CD1c-positive myeloid dendritic cell (primary cell): ENCODE data around the gene VDR.

ENCODE experiments used
- DNase-seq: peaks from one replicate; pipeline ENCODE4 v3.0.0-alpha.2; 2016; ENCODE audit errors: extremely low spot score

VDR gene

DNA sequence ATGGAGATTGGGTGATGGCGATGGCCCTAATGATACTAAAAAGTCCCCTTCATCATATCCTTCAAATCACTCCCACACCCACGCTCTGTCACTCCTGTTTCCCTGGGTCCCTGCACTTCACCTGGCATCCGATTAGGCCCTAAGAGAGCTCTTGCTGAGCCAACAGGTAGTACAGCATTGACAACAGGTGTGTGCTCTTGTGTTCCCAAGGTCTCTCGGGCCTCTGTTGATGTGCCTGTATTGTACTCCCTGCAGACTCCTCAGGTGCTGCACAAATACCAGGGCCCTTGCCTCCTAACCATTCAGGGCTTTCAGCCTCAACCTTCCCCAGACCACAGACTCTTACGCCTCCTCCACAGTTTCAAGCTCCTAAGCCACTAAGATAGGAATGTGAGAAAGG lies 25.8 kb upstream of the VDR start:
- no peak for DNase-seq

DNA sequence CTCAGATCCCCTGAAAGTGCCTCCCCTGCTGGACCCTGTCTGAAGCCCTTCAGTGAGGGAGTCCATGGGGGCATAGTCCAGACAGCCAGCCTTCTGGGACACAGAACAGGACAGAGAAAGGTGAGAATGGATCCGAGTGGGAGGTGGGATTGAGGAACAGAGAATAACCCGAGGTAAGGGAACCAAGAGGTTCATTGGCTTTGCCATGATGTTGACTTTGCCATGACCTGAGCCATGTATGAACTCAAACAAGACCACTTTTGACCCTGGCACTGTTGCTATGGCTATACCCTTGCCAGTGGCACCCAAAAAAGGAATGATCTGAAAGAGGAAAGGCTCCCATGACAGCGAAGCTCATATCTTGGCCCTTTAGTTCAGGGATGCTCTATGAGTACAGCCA lies 22.6 kb upstream of the VDR start:
- DNase-seq, result no peak

DNA sequence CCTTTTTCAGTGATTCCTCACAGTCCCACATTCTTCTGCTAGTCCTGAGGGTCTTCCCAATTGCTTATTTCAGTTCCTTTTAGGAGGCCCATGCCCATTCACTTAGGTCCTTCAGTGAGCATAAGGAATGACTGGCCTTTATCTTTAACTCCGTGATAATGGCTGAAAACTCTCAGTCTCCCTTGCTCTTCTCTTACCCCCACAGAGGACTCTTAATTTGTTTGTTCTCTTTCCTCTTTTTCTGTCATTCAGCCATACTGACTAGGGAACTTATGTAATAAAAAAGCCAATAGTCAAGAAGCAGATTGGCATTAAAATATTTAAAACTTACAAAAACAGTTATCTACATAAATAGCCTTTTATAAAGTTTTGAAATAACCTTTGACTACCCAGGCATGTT lies 17.1 kb upstream of the VDR start:
- DNase-seq, result no peak

DNA sequence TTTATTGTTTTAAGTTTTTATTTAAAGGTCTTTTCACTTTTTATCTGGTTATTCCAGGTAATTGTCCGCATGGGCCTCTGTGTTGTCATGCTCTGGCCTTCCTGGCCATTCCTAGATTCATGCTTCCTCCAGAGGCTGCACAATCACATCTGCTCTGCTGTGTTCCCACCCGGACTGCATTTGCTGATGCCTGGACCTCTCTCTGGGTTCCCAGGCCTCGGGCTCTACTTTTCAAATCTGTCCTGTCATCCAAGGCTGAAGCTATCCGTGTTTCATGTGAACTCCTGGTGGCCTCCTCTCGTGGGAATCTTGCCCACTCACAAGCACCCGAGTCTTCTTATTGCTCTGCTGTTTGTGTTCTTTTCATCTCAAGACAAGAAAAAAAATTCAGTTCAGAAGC lies 16.1 kb upstream of the VDR start:
- DNase-seq, result no peak

DNA sequence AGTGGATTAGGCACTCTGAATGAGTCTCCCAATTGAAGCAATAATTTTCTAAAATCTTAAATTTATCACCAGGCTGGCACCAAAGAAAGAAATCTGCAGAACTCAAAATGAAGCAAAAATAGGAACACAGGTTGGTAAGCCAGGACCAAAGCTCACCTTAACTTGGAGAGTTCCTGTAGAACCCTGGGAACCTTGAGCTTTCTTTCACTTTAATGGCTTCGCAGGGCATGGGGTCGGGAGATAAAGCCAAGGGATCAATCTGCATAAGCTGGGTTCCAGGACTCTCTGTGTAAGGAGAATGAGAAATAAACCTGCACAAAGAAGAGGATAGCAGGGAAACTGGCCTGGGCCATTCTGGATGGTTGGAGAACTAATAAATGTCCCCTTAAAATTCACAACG lies 8.3 kb upstream of the VDR start:
- no peak for DNase-seq

DNA sequence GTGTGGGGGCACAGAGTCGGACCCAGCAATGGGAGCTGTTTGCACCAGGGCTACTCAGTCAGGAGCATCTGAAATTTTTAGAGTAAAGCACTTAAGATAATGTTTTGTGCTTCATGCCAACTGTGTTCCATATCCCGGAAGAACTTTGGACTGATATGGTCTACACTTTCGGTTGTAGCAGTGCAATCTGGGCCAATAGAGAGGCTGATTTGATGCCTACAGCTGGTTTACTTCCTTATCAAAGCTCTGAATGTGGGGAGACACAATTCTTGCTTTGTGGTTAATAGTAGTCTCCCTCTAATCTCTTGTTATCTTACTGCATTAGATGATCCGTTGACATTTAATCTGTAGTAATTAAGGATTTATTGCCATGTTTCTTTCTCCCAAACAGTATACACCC lies 7.8 kb upstream of the VDR start:
- DNase-seq, result no peak

DNA sequence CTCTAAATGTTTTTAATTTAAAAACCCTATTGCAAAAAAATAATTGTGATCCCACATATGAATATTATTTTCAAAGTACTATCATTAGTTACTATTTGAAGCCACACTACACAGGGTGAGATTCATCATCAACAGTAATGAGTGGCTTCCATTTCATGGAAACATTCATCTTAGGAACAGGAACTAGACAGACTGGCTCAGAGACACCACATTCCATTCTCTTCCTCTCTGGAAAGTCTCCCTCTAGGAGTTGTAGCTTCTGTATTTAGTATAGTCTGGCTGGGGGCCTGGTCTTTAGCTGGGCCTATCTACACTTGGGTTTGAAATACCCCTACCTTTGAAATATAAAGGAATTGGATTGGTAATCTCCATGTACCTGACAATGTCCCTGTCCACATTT lies 6.2 kb upstream of the VDR start:
- DNase-seq, result no peak

DNA sequence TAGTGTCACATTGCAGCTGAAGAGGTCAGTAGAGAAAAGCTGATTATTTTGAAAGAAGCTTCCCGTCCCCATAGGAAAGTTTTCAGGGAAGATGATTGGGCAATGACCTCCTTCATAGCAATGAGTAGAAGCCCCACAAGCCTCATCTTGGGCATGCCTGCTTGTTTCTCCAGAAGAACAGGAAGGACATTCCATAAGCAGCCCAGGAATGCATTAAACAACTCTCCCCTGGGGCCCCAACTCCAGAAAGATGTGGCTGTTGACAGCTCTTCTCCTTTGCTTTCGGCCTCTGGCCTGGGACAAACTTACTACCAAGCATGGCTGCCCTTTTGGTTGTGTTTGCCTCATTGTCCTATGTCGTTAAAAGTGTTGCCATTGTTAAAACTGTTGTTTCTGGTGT lies 5.7 kb upstream of the VDR start:
- no peak for DNase-seq

DNA sequence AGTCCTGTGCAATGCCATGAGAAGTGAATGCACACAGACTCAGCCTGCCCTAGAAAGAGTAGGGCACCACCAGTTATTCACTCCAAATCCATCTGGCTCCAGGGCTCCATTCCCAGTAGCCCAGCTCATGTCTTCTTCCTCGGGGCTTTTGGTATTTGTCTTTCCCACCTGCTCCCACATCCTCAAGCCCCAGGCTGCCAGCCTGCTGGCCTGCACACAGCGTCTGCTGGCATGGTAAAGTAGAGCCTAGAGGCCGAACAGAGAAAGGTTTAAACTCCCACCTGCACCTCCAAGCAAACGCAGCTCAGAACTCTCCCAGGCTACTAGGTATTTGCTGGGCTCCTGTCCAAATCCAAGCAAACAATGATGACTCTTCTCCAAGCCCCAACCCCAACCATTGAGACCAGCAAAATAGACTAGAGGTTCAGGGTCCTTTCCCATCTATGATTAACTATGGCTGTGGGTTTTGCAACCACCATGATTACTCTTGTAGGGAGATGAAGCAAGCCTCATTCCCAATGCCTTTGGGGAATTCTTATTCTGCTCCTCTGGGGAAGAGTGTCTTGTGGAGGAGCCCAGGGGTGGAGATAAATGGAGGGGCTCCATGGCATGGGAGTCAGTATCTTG lies 5.2 kb upstream of the VDR start:
- no peak for DNase-seq

DNA sequence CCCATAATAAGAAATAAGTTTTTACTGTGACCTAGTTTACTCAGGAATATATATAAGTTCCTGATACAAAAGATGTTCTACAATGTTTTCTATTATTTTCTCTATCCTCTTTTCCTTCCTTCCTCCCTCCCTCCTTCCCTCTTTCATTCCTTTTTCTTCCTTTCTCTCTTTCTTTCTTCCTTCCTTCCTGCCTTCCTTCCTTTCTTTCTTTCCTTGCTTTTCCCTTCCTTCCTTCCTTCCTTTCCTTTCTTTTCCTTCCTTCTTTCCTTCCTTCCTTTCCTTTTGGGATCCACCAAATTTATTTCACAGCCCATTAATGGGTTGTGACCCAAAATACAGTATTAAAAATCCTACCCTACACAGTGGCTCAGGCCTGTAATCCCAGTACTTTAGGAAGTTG lies 3.9 kb upstream of the VDR start:
- no peak for DNase-seq

DNA sequence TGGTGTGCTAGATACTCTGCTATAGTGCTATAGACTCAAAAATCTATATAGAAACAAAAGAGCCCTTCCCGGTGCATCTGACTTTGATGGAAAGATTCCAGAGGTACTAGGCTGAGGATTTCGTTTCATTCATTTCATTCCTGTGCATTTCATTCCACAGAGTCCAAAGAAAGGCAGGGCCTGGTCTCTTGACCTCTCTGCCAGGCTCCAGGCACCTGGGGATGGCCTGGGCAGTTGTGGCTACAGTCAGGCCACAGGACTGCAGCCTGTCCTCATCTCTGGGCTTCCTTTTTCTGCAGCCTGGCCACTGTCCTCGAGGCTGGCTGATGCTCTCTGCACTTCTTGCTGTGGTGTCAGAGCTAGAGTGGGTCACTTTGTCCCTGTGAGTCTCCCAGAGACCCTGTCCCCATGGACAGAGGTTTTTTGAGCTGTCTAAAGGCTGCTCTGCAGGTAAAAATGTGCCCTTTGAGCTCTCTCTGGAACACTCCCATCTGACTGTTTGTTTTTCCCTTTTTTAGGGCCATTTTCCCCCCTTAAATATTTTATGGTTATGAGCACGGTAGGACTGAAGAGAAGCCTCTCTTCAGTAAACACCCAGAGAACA lies 3.2 kb upstream of the VDR start:
- no peak for DNase-seq

DNA sequence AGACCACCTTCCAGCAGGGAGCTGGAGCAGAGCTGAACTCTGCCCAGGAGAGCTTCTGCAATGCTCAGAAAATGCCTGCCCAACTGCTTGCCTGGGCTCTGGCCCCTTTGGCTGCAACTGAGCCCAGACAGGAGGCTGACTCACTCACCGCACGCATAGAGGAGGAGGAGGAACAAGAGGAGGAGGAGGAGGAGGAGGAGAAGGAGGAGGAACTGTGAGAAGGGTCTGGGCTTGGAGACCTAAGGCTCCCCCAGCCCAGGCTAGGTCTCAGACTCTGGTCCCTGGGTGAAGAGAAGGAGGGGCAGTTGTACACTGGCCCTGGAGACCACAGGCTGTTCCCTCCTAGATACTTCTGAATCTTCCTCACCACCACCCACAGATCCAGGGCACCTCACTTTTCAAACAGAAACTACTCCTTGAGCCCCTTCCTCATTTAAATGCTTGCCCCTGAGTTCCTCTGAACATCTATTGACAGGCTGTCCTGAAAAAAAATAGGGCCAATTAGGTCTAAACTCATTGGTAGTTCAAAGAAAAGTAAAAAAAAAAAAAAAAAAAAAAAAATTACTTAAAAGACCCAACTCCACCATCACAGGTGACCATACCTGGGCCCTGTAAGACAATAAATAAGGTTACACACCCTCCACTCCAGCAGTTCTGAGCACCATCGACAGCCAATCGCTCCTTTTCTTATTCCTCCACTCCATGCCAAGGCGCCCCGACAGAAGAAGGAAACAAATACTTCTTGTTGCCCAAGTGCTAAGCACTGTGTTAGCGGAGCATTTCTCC lies 674 bp downstream of the VDR start:
- peak; percentile 76 for DNase-seq

DNA sequence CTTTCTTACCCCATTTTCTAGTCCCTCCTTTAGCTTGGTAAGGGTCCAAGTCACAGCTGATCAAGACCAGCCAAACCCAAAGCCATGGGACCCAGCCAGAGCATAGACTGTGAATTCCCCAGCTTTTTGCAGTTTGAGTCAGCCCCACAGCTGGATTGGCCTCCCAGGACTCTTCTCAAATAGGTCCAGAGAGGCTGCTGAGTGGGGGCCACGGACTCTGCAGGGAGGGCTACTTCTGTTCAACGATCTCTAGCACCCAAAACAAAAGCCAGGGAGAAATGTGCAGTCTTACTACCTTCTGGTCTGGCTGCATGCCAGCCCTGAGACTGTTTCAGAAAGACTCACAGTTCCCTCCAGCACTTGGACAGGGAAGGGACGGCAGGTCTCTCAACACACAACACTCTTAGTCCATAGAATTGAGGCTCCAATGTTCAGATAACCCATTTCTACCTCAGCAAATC lies 1.6 kb downstream of the VDR start:
- DNase-seq, result peak; percentile 55

DNA sequence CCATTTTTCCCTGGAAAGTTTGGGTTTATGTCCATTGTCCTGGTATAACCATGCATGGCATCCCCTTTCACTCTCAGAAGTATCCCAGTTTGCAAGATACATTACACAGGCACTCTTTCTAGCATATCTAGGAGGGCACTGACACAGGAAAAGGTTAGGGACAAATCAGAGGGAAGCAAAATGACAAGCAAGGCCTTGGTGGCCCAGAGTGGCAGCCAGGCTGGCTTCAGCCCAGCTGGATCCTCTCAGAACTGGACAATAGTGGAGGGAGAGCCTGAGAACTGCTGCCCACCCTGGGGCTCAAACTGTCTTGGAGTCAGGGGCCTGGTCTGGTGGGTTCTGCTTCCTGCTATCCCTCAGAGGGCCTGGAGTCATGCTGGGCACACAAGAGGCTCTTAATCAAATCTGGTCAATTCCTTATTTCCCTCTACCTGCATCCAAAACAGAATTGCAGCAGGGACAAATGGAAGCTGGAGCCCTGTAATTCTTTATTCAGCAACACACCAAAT lies 2.6 kb downstream of the VDR start:
- DNase-seq, result no peak

DNA sequence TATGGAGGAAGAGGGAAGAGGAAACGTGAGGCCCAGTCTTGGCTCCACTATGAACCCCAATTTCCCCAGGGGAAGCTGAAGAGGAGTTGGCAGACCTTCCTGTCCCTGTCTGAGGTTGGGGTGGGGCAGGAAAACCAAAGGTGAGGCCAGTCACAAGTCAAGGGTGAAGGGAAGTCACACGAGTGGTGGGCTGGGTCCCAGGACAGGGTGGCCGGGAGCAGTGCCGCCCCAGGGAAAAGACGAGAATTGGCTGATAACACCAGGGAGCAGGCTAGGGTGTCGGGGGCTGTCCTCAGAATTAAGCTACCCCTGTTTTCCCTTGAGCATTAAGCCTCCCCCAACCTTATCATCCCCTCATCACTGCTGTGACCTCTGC lies 3.1 kb downstream of the VDR start:
- DNase-seq, result no peak

DNA sequence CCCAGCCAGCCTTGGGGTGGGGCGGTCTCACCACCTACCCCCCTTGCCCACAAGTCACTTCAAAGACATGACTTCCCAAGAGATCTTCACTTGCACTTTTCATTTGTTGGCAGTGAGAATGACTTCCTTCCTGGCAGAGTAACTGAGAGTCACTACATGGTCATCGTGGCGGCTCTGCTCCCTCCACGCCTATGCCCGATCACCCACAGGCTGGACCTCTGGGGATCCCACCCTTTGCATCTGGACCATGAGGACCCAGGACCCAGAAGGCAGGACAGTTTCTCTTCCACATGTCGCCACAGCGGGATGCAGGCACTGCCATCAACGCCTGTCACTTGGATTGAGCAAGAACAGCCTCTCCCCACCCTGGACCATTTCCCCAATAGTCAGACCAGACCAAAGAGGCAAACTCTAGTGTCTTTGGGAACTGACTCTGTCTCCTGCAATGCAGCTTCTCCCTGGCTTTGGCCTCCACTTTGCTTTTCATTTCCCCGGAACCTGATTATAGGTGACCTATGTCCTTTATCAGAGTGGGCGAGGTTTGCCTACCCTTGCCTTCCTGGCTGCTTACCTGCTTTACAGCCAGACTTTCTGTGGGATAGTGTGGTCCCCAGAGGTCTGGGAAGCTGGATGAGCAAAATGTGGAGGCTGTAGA lies 3.6 kb downstream of the VDR start:
- peak; percentile 72 for DNase-seq

DNA sequence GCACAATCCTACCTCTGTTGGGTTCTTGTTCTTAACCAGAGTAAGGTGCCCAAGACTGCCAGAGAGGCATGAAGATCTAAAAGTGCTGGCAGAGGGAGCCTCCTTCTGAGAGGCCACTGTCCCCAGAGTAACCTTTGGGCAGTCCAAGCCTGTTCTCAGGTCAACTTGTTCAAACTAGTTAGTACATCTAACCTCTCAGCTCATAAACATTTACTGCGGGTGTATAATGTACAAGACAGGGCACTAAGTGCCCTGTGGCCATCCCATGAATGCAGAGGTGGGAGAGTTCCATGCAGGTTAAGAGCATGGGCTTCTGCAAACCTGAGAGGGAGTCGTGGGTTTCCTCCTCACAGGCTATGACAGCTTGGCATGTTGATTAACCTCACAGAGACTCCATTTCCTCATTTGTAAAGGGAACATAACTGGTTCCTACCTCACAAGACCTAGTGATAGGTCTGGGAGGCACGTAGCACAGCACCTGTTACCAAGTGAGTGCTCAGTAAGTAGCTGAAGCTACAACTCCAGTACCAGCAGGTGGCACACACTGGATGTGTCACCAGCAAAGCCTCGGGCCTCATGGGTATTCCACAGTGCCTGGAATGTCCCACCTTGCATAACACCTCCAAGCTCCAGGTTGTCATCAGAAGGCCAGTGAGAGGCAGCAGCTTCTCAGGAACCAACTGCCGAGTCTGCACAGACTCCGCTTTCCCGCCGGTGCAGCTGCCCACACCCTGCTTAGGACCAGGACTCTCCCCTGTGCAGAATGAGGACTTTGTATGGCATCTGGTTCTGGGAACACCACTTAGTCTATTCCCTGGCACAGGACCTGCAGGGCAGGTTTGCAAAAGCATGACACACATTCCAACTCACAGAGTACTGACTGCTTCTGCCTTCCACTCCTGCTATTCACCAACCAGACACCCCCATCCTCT lies 4.4 kb downstream of the VDR start:
- peak; percentile 54 for DNase-seq

DNA sequence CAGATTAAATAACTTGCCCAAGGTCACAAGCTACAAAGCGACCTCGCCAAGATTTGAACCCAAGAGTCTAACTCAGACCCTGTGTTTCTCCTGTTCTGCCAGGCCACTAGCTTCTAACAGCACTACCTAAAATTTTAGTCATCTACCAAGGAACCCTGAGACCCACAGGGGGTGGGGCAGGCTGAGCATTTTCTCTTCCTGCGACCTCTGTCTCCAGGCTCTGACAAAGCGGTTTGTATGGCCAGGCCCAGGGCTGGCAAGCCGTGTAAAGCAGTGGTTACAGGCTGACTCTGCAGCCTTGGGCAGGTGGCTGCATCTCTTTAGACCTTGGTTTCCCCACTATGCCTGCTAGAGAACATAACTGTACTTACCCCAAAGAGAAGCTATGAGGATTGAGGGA lies 5.3 kb downstream of the VDR start:
- DNase-seq, result no peak

DNA sequence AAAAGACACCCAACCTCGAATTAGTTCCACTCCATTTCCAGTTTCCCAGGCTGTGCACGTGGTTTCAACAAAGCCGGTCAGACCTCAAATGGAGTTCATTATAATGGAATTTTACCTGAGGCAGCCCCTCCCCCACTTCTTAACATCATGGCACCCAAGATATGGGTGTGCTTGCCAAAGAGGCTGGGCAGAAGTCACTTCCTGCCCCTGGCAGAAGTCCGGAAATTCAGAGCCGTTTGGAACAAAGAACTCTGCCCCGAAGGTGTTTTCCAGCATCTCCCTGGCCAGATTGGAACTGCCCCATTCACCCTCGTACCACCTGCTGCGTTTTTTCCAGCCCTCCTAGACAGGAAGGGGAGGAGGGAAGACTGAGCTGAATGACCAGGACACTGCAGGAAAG lies 8.2 kb downstream of the VDR start:
- DNase-seq, result no peak

DNA sequence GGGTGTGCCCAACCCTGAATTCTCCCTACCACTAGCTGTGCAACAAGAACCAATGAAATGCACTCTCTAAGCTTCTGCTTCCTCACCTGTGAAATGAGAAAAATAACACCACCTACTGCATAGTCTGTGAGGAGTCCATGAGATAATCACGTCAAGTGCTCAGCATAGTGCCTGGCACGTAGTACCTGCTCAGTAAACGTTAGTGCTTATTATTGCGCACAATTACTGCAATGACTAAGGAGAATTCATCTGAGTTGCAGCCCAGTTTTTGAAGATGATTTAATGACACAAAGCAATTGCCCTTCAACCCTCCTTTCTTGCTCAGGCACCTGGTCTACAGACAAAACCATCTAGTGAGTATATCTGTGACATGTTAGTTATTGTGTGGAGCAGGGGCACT lies 8.8 kb downstream of the VDR start:
- DNase-seq, result no peak

DNA sequence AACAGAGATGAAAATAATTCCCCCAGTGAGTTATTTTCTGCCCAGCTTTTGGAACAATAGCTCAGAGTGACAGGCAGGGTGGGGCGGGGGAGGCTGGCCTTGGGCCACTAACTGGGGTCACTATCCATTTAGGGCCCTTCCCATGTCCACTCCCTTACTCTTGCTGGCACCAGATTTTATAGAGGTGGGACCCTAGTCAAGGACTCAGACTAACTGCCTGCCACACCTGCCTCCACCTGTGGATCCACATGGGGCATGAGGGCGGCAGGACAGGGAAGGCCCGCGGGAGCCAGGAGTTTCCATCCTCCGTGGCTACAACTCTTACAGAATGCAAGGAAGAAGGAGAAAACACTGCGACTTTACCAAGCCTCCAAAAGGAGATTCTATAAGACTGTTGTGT lies 10.1 kb downstream of the VDR start:
- no peak for DNase-seq

DNA sequence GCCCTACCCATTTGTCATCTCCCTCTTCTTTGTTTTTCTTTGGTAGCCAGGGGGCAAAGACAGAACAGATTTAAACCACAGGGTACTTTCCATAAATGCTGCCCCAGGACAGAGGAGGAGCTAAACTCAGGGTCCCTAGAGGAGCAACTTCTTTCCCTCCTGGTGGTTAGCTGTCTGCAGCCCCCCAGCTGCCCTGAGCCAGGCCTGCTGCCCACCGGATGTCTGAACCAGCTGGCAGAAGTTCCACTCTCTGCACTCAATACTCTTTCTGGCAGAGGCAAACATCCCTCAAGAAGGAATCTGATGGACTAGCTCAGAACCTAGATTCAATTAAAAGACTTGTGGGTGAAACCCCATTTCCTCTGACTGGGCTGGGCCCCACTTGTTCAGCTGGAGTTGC lies 10.7 kb downstream of the VDR start:
- DNase-seq, result no peak
